Measurements from ENCODE around the gene WNT11.

DNA sequence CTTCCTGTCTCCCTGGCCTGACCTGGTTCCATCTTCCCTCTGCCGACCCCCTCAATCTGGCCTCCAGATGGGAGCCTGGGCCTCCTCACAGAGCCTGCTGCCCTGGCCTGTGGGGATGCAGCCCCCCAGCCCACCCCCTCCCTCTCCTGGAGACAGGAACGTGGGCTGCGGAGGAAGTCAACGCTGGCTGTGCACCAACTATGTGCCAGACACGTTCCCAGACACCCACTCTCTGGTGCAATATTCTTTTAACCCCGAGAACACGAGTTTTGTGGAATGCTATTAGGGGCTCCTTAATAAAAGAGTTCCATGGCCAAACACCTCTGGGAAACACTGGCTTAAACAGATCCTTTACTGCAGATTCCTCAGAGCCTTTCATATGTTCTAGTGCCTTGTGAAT is 15.9 kb downstream of the WNT11 start:
- TF ChIP-seq, protein P1, sequence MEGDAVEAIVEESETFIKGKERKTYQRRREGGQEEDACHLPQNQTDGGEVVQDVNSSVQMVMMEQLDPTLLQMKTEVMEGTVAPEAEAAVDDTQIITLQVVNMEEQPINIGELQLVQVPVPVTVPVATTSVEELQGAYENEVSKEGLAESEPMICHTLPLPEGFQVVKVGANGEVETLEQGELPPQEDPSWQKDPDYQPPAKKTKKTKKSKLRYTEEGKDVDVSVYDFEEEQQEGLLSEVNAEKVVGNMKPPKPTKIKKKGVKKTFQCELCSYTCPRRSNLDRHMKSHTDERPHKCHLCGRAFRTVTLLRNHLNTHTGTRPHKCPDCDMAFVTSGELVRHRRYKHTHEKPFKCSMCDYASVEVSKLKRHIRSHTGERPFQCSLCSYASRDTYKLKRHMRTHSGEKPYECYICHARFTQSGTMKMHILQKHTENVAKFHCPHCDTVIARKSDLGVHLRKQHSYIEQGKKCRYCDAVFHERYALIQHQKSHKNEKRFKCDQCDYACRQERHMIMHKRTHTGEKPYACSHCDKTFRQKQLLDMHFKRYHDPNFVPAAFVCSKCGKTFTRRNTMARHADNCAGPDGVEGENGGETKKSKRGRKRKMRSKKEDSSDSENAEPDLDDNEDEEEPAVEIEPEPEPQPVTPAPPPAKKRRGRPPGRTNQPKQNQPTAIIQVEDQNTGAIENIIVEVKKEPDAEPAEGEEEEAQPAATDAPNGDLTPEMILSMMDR (optimal IDR thresholded peaks at IDR 0.05 in 1 of 3, IDR thresholded peaks at IDR 0.05 in 1 of 3, conservative IDR thresholded peaks at IDR 0.05 in 1 of 3; ENCODE audit: extremely low read depth in 1 of 3, insufficient read depth in 2 of 3, low read length in 3 of 3), result no peak
- no peak for TF ChIP-seq EZH2 (IDR thresholded peaks at IDR 0.05; ENCODE audit: low read length)

Measured in keratinocyte (primary cell).